22Rv1 (cell line): ENCODE measurements around the gene DCTN2.

Source experiments
- CTCF ChIP-seq: fragments of 450-650 bp; IDR thresholded peaks from 2 replicates; pipeline ENCODE4 v1.5.1; 2017; ENCODE audit warnings: mild to moderate bottlenecking
- ZFX ChIP-seq: fragments of 450-650 bp; IDR thresholded peaks from 2 replicates; pipeline ENCODE4 v1.6.1; 2017; ENCODE audit warnings: antibody characterized with exemption, borderline replicate concordance

GRCh38 chr12:57592551-57593165 lies 45.7 kb upstream of the DCTN2 start:
- no peak for TF ChIP-seq ZFX
- no peak for TF ChIP-seq CTCF
